ENCODE data around the gene RHBDD1.

Gene RHBDD1

GRCh38 chr2:226835796-226836547 is at the start of gene RHBDD1:
TSS of gene RHBDD1 (plus strand) at chr2:226836054. CDS start at chr2:226864694, 28,640 bp downstream.
- peak within 1 kb of the TSS; percentile 59 for H3K4me3 ChIP-seq (ENCODE audit: low read depth, low read length)
- TF ChIP-seq, protein P1, sequence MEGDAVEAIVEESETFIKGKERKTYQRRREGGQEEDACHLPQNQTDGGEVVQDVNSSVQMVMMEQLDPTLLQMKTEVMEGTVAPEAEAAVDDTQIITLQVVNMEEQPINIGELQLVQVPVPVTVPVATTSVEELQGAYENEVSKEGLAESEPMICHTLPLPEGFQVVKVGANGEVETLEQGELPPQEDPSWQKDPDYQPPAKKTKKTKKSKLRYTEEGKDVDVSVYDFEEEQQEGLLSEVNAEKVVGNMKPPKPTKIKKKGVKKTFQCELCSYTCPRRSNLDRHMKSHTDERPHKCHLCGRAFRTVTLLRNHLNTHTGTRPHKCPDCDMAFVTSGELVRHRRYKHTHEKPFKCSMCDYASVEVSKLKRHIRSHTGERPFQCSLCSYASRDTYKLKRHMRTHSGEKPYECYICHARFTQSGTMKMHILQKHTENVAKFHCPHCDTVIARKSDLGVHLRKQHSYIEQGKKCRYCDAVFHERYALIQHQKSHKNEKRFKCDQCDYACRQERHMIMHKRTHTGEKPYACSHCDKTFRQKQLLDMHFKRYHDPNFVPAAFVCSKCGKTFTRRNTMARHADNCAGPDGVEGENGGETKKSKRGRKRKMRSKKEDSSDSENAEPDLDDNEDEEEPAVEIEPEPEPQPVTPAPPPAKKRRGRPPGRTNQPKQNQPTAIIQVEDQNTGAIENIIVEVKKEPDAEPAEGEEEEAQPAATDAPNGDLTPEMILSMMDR (IDR thresholded peaks at IDR 0.05; ENCODE audit: control insufficient read depth, extremely low read depth, insufficient read depth): no peak
- DNase-seq (ENCODE audit: low read depth): peak; percentile 75

GRCh38 chr2:226788064-226788463 is 47.8 kb upstream of the RHBDD1 start:
- TF ChIP-seq, protein P1 (IDR thresholded peaks at IDR 0.05; ENCODE audit: control insufficient read depth, extremely low read depth, insufficient read depth): no peak
- no peak for DNase-seq (ENCODE audit: low read depth)
- H3K4me3 ChIP-seq (ENCODE audit: low read depth, low read length): no peak overlapping the region

DNA sequence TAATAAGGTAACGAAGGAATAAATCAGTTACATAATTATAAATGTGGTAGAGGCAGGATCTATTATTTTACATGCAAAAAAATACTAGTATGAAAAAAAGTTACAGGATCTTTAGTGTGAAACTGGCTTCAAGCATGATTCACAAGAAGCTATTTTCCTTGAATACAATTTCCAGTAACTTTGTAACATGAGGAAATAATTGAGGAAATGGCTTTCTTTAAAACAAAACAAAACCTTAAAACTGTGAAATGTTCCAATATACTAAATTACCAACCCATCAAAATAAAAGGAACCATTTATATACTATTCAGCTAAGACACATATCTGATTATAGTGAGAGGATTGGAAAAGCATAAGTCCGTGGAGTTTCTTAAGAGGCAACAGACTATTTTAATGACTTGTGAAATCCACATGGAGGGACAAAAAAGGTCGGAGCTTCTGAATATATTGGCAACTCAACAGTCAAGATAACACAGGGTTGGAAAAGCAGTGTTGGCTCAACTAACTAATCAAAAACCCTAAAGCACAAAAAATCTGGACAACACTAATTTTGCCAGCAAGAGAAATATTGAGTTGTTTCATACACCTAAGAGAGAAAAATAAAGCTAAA is 46.9 kb upstream of the RHBDD1 start:
- no peak for DNase-seq (ENCODE audit: low read depth)
- TF ChIP-seq, protein P1 (IDR thresholded peaks at IDR 0.05; ENCODE audit: control insufficient read depth, extremely low read depth, insufficient read depth): no peak
- H3K4me3 ChIP-seq (ENCODE audit: low read depth, low read length): no peak overlapping the region

DNA sequence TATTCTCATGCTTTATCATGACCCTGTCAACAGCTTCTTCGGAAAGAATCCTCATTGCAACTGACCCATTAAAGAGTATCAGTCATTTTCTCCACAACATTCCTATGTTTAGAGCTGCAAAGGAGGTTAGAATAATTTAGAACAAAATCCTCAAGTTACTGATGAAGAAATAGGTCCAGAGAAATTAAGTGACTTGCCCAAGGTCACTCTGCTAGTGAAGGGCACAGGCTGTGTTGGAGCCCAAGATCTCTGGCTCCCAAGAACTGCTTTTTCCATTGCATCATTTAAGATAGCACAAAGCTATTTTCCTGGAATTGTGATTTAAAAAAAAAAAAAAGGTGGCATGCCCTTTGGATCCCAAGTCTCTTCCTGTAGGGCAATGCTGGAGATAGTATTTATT is 45.8 kb upstream of the RHBDD1 start:
- TF ChIP-seq, protein P1 (IDR thresholded peaks at IDR 0.05; ENCODE audit: control insufficient read depth, extremely low read depth, insufficient read depth): no peak
- DNase-seq (ENCODE audit: low read depth): no peak
- H3K4me3 ChIP-seq (ENCODE audit: low read depth, low read length): no peak overlapping the region

DNA sequence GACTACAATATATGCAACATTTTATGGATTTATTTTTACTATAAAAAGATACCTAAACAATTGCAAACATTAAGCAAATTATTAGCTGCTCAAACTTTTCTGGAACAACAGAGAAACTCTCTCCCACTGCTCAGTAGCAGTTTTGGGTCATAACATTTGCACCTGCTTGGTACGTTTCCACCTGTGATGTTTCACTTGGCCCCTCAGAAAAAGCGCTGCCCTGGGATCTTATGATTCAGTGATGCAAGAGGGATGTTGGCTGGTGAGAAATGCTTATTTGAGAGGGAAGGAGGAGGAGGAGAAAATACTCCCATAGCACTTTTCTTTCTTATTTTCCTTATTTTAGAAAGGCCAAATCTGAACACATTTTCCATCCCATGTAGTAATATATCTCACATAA is 45.4 kb upstream of the RHBDD1 start:
- no peak overlapping the region for H3K4me3 ChIP-seq (ENCODE audit: low read depth, low read length)
- DNase-seq (ENCODE audit: low read depth): no peak
- TF ChIP-seq, protein P1 (IDR thresholded peaks at IDR 0.05; ENCODE audit: control insufficient read depth, extremely low read depth, insufficient read depth): no peak

DNA sequence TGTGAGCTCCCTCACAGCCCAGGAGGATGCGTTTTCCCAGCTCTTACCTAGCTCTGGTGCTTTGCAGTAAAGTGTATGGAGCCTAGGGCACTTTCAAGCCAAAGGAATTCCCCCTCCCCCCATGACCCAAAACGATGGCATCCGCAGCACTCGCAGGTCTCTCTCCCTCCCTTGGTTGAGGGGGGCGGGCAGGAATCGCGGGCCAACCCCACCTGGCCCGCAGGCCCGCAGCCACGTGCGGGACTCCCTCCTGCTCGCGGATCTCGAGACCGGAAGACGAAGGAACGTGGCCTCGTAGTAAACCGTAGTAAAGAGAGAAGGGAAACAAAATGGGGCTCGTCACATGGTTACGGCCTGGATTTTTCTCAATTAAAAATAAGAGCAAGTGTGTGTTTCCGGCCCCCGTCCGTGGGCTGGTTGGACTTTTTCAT is 44.8 kb upstream of the RHBDD1 start:
- no peak for DNase-seq (ENCODE audit: low read depth)
- TF ChIP-seq, protein P1 (IDR thresholded peaks at IDR 0.05; ENCODE audit: control insufficient read depth, extremely low read depth, insufficient read depth): no peak
- H3K4me3 ChIP-seq (ENCODE audit: low read depth, low read length): peak overlapping the region; percentile 57

Measured in LNCaP clone FGC (cell line).